ENCODE measurements around the gene USP32.

DNA sequence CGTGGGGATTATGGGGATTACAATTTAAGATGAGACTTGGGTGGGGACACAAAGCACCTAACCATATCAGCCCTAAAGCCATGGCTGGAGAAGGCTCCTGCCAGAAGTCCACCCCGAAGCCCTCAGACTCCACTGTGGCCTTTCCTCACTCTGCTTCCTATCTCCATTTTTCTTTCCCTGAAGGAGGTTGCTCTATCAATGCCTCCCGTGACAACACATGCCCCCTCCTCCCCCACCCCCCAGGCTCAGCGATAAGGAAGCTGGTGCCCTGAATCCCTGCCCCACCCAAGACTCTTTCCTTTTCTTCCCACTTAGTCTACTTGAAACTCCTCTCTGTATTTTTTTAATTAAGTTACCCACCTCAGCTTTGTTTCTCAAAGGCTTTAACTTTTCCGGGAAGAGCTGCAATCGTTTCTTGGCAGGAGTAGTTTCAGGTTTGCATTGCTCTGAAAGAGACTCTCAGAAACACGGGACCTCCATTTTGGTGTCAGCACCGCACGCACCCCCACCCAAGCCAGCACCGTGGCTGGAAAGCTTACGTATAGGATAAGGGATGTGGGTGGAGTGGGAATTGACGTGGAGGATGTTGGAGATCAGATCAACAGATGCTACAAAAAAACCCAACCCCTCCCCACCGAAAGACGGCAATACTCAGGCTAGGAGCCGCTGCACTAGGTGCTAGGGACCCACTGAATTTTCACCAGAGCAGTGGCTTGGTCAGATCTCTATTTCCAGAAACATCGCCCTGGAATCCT is 257.4 kb downstream of the USP32 start:
- TF ChIP-seq YY1 (IDR thresholded peaks at IDR 0.05; ENCODE audit: insufficient read depth, insufficient read length) = no peak
- TF ChIP-seq SUZ12 (IDR thresholded peaks at IDR 0.05; ENCODE audit: extremely low read depth, insufficient read depth, insufficient read length) = no peak
